Measurements from ENCODE around the gene PRH2.

GRCh38 chr12:10959804-10960203 lies 30.8 kb downstream of the PRH2 start:
- no peak for TF ChIP-seq ESRRA (CRISPR knock-in tag; IDR thresholded peaks at IDR 0.05; ENCODE audit: borderline replicate concordance)
- TF ChIP-seq USF2 (CRISPR knock-in tag; IDR thresholded peaks at IDR 0.05) = no peak
- TF ChIP-seq JAZF1 (CRISPR knock-in tag; IDR thresholded peaks at IDR 0.05) = no peak
- no peak for TF ChIP-seq CTCF (IDR thresholded peaks at IDR 0.05)
- TF ChIP-seq MXD4 (CRISPR knock-in tag; IDR thresholded peaks at IDR 0.05; ENCODE audit: borderline replicate concordance) = no peak

Data from WTC11 (cell line).